AG09309 (cell line): ENCODE measurements around the gene TKTL2.

Source experiments
- DNase-seq: peaks from one replicate; pipeline ENCODE4 v3.0.0-alpha.2; 2010; ENCODE audit warnings: low read depth
- H3K4me3 ChIP-seq: 2 replicates; pipeline ENCODE4 v1.5.1; 2011; ENCODE audit warnings: mild to moderate bottlenecking, low read depth, low read length, moderate library complexity; ENCODE audit not compliant: control insufficient read depth
- CTCF ChIP-seq: IDR thresholded peaks from 2 replicates; pipeline ENCODE4 v1.5.1; 2011; ENCODE audit warnings: mild to moderate bottlenecking, low read depth, low read length, inconsistent platforms; ENCODE audit not compliant: insufficient read depth, control insufficient read depth; ENCODE audit errors: missing control alignments

The TKTL2 gene

GRCh38 chr4:163493643-163494359, 20.2 kb upstream of the TKTL2 start:
- no peak for TF ChIP-seq CTCF
- H3K4me3 ChIP-seq = peak overlapping the region; percentile 99
- no peak for DNase-seq

GRCh38 chr4:163492951-163493504, 19.5 kb upstream of the TKTL2 start:
- no peak for DNase-seq
- H3K4me3 ChIP-seq = no peak overlapping the region

GRCh38 chr4:163489929-163490328, 16.4 kb upstream of the TKTL2 start:
- H3K4me3 ChIP-seq = no peak overlapping the region
- no peak for DNase-seq
- TF ChIP-seq CTCF = no peak

More at GRCh38 chr4:163492951-163493504, 19.5 kb upstream of the TKTL2 start:
- no peak for TF ChIP-seq CTCF

- no peak for DNase-seq
- no peak for TF ChIP-seq CTCF
- H3K4me3 ChIP-seq = no peak overlapping the region
Measured at GRCh38 chr4:163486321-163486720, 12.8 kb upstream of the TKTL2 start.

GRCh38 chr4:163485589-163485988, 12.0 kb upstream of the TKTL2 start:
- H3K4me3 ChIP-seq = no peak overlapping the region
- no peak for TF ChIP-seq CTCF
- no peak for DNase-seq

GRCh38 chr4:163484906-163485305, 11.4 kb upstream of the TKTL2 start:
- peak; percentile 48 for TF ChIP-seq CTCF
- no peak overlapping the region for H3K4me3 ChIP-seq
- no peak for DNase-seq
